ENCODE results near the gene LRRC36.

GRCh38 chr16:67283826-67284555 is 42.6 kb upstream of the LRRC36 start:
- no peak for TF ChIP-seq CTCF (IDR thresholded peaks at IDR 0.05)
- no peak for TF ChIP-seq POLR2A (IDR thresholded peaks at IDR 0.05)
